Measurements from ENCODE around the gene SPAG5.
"Not testable (repeated sequence)": the region's sequence is repeated elsewhere in the genome, so short reads cannot be mapped to it uniquely, and the experiment has no call there.

The SPAG5 gene

GRCh38 chr17:28612531-28612930 lies 13.7 kb upstream of the SPAG5 start:
- DNase-seq, result peak; percentile 84

- DNase-seq, result no peak
Measured at GRCh38 chr17:28610376-28610775, 11.6 kb upstream of the SPAG5 start.

- DNase-seq, result not testable (repeated sequence)
Measured at GRCh38 chr17:28604031-28604430, 5.2 kb upstream of the SPAG5 start.

DNA sequence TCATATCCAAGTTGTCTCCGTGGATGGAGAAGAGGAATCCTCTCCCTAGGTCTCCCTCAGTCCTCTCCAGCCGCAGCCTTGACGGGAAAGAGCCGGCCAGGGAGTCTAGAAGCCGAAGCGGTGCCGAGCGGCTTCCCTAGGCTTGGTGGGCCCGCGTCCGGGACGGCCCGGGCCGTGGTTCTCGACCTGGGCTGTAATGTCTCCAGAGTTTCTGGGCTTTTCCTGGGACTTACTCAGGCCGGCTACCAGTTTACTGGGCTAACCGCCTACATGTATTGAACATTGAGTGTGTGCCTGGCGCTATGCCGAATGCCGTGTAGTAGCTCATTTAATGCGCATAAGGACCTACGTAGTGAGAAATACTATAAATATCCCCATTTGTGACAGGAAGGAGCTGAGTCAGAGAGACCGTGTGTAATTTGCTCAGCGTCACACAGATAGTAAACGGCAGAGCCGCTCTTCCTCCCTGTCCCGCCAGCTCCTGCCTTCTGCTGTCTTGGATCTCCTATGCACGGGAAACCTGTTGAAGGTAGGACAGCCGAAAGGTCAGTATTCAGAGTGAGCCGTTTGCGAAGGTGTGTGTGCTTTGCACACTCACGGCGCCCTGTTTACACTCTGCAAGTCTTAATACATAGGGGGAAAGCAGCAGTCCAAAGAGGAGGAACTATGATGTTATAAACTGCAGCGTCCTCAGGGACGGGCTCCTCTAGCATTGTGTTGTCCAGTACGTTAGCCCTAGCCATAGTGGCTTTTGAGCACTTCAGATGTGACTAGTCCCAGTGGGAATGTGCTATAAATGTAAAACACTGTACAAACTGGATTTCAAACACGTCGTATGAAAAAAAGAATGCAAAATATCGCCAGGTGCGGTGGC lies 723 bp upstream of the SPAG5 start:
- DNase-seq, result peak; percentile 92

- DNase-seq, result no peak
Measured at GRCh38 chr17:28598389-28598788, 436 bp downstream of the SPAG5 start.

DNA sequence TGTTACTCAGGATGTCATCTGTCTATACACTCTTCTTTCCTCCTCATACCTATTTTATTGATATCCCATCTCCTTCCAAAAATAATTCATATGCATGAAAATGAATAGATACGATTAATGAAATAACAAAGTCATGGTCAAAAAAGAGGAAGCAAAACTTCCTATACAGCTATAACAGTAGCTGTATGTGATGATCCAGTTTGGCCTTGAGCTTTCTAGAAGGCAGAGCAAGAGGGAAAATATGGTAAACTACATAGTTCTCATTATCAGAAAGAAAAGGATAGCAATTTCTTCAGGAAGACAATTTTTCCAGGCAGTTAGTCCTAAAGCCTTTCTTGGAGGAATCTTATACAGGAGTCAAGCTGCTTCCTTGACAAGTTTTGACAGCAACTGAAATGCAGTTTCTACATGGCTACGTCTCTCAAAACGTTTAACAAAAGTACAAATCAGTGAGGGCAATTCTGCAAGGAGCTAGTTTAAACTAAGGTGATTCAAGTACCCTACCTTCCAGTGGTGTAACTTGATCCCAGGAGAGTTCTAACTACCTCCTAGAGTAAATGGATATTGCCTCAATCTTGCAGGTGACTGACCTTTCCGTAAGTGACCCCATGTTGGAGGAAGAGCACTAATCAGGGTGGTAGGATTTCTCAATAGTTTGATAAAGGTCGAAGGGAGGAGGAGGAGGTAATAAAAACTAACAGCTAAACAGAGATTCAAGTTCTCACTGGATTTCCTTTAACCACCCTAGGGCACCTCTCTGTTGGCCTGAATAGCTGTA lies 1.0 kb downstream of the SPAG5 start:
- DNase-seq, result peak; percentile 23

- DNase-seq, result no peak
Measured at GRCh38 chr17:28592260-28592659, 6.6 kb downstream of the SPAG5 start.

GRCh38 chr17:28585851-28586250 lies 13.0 kb downstream of the SPAG5 start:
- DNase-seq, result no peak

- DNase-seq, result no peak
Measured at GRCh38 chr17:28584434-28584833, 14.4 kb downstream of the SPAG5 start.

DNA sequence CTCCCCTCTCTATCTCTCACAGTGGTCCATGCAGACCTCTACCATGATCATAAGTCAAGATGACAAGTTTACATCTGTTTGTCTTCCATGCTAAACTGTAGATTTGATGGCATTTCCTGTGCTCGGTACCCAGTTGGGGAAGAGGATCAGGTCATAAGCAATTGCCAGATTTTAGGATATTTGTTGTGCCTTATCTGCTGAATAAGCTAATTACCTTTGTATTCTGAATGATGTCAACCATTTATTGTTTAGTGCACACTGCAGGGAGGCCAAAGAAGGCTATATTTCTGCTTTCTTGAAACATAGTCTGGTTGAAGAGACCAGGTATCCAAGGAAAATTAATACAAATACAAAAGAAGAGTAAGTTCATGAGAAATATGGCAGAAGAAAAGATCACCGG lies 16.3 kb downstream of the SPAG5 start:
- no peak for DNase-seq

DNA sequence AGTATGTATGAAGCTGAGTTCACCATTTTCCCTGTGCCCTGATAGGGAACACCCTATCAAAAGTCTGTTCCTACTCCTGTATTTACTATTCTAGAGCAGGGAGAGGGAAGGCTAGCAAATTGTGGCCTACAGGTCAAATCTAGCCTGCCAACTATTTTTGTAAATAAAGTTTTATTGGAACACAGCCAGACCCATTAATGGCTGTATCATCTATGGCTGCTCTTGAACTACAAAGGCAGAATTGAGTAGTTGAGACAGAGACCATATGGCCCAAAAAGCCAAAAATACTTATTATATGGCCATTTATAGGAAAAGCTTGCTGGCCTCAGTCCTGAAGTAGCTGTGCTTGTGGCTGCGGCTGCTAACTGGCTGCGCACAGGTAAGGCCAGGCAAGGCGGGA lies 17.9 kb downstream of the SPAG5 start:
- no peak for DNase-seq

DNA sequence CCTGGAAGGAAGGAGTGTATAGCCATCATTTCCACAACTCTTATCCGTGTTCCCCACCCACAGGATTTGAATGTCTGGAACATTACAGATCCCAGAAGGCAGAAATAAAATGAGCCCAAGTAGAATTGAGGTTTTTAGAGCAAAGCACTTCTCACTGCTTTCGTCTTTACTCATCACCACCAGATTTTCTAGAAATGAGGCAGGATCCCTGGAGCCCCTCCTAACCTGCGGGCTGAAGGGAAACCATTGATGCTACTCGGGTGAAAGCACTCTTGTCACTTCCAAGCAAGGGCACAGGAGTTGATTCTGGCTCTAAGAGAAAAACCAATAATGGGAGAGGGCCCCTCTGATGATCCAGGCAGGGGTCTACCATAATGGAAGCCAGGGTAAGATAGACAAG lies 19.3 kb downstream of the SPAG5 start:
- DNase-seq, result no peak

DNA sequence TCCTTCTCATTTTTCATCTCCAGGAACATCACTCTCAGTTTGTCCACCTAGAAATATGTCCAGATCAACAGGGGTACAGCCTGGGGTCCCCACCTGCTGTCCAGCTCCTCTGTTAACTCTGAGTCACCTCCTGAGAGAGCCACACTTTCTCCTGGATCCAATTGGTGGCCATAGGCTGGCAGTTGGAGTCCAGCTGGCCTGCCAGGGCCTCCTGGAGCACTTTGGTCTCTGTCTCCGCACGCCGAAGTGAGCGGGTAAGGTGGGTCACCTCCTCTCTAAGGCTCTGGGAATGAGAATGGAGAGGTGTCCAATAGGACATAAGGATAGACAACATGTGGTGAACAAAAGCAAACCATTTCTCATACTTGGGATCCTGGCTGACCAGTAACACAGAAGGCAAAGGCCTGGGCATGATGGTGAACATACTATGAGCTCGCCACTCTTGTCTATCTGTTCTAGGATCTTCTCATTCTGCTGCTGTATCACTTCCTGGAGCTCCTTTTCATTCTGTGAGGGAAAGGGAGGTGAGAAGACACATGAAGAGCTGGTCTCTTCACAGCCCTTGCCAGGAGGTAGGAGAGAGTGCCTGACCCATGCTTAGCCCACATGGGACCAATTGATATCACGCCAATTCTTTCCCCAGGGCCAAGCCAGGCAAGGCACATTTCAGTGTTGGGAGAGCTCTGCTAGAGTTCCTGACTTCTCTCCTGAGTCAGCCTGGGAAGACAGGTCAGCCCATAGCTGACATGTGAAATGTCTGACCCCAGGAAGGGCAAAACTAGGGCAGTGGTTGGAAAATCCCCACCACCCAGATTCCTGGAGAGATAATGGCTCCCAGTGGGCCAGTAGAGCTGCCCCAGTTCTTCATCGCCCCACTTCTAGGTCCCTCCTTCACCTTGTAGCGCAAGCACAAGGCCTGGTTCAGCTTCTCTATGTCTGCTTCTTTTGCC lies 20.3 kb downstream of the SPAG5 start:
- no peak for DNase-seq

DNA sequence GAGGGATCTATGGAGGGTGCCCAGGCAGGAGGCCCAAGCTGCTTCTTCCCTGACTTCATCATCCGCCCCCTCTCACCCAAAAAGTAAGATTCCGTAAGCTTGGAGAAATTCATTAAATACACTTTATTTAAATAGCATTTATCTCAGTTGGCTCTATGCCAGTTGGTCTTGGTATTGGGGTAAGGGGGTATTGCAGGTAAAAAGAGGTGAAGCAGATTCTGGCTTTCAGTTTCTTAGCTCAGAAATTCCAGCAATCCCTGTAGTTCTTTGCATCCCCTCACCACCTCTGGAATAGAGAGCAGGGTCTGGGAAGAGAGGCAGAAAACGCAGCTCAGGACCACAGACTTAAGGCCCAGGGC lies 21.4 kb downstream of the SPAG5 start:
- DNase-seq, result no peak

DNA sequence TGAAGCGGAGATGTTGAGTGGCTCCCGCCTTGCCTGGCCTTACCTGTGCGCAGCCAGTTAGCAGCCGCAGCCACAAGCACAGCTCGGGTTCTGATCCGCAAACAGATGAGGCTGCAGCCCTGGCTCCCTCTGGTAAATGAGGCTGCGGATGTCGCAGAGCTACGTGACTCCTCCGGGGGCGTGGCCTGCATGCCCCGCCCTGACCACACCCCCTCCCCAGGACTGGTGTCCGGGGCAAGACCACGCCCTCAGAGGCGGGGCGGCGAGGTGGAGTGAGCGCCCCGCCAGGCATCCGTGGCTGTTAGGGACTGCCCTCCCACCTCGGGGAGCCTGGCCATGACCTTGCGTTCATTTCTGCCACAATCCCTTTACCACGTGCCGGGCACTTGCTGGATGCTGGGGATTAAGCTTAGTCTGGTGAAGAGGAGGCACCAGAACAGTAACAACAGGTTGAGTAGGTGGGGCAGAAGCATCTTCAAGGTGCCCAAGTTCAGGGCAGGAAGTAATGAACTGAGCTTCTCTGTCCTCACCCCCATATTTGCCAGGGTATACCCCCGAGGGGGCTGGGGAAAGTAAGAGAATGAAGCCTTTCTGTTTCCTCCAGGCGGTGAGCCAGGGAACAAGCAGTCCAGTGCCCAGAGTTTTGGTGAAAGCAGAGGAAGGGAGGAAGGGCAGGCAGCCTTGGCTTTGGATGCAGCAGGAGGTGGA lies 21.9 kb downstream of the SPAG5 start, which contains the start of gene ALDOC:
Gene ALDOC (minus strand): TSS at position 138 of the 708 bp plus-strand sequence. CDS start 1,363 bp downstream, outside the sequence.
- DNase-seq, result peak; percentile 97

GRCh38 chr17:28576016-28576415 lies 22.8 kb downstream of the SPAG5 start:
- DNase-seq, result peak; percentile 33

DNA sequence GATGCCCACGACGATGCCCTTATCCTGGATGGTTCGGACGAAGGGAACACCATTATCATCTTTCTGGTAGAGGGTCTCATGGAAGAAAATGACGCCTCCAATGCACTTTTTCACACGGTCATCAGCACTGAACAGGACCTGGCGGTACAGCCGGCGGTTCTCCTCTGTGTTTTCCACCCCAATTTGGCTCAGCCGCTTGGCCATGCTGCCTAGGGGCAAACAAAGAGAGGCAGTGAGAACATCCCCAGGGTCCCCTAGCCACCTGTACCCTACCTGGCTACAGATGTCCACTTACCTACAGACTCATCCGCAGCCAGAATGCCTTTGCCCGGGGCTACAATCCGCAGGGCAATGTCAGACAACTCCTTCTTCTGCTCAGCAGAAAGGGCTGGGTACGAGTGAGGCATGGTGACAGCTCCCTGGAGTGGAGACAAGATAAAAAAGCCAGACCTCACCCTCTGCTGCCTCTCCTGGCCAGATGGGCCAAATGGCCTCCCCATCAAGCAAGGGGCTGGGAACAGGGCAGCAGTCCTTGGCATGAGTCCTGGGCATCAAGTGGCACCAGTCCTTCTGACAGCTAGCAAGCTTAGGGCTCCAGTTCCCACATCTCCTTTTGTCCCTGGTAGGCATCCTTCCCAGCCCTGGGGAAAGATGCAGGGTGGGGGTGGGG lies 23.6 kb downstream of the SPAG5 start:
- DNase-seq, result peak; percentile 14

DNA sequence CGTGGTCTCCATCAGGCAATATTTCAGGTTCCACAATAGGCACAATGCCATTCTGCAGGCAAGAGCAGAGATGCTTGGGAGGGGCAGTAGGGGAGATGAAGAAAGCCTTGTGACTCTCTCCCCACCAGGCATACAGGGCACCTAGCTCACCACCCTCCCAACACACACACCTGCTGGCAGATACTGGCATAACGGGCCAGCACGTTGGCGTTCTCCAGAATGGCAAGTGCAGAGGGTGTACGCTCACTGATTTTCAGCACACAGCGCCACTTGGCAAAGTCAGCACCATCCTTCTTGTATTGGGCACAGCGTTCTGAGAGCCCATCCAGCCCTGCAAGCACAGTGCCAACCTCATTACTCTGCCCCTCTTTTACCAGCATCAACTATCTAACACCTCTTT lies 24.3 kb downstream of the SPAG5 start:
- peak; percentile 30 for DNase-seq

DNA sequence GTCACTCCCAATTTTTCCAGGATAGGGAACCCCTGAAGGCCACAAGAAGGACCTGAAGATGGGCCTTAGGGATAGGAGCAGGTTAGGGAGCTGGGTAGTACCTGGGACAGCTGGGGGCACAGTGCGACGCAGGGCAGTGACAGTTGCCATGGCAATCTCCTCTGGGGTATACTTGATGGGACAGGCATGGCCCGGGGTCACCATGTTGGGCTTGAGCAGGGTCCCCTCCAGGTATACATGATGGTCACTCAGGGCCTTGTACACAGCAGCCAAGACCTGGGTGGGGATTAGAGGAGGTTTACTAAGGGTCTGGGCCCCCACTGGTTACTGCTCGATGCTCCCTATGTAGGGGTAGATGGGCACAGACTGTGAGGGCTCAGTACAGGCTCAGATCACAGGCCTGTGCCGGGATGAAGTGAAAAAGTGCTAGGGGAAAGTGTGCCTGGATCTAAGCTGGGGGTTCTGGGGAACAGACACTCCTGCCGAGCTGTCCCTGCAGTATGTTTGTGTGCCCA lies 24.8 kb downstream of the SPAG5 start:
- DNase-seq, result no peak

DNA sequence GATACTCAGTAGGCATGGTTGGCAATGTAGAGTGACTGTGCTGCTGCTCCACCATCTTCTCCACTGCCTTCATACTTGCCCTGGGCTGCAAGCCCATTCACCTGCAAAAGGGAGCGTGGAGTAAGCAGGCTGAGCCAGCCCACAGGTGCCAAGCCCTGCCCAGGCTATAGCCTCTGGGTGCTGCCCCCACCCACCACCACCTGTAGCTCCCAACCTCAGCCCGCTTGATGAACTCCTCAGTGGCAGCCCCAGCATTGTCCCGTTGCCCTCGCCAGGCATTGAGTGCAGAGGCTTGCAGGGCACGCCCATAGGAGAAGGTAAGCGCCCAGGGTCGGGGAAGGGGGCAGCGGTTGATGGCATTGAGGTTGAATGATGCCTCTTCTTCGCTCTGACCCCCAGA lies 25.3 kb downstream of the SPAG5 start:
- DNase-seq, result no peak

GRCh38 chr17:28573040-28573380 lies 25.8 kb downstream of the SPAG5 start:
- DNase-seq, result peak; percentile 19
